ENCODE data around the gene LENG9.

The LENG9 gene

DNA sequence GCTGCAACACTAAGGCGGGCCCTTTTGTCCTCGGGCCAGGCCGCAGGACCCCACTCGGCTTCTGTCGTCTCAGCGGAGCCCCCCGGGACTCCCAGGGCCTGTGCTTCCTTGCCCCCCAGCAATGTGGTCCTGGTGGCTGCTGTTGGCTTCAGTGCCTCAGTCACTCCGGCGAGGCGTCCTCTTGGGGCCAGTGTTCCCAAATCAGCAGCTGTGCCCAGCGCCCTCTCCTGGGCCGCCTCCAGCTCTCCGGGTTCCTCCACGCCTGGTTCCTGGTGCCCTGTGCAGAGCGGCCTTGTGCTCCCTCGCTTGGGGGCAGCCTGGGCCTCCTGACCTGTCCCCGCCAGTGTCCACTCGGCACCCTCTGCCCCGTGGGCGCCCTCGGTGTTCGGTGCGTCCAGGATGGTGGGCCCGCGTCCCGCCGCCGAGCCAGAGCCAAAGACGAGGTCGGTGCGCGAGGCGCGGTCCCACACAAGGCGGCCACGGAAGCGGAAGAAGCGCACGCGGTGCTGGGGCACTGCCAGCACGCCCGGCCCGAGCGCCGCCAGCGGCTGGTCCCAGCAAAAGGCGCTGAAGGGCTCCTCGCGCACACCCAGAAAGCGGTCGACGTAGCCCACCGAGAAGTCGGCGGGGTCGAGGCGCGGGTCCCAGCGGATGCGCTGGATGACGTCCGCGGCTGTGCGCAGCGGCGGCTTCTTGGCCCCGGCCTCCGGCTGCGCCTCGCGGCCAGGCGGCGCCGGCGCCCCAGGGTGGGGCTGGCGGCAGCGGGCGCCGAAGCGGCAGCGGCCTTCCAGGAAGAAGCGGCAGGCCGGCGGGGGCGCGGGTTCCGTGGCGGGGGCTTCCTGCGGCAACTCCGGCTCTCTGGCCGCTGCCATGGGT lies 685 bp downstream of the LENG9 start:
- TF ChIP-seq, protein P1, sequence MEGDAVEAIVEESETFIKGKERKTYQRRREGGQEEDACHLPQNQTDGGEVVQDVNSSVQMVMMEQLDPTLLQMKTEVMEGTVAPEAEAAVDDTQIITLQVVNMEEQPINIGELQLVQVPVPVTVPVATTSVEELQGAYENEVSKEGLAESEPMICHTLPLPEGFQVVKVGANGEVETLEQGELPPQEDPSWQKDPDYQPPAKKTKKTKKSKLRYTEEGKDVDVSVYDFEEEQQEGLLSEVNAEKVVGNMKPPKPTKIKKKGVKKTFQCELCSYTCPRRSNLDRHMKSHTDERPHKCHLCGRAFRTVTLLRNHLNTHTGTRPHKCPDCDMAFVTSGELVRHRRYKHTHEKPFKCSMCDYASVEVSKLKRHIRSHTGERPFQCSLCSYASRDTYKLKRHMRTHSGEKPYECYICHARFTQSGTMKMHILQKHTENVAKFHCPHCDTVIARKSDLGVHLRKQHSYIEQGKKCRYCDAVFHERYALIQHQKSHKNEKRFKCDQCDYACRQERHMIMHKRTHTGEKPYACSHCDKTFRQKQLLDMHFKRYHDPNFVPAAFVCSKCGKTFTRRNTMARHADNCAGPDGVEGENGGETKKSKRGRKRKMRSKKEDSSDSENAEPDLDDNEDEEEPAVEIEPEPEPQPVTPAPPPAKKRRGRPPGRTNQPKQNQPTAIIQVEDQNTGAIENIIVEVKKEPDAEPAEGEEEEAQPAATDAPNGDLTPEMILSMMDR (IDR thresholded peaks at IDR 0.05; ENCODE audit: extremely low read depth, missing control alignments): no peak
- peak; percentile 67 for DNase-seq (ENCODE audit: low spot score)

DNA sequence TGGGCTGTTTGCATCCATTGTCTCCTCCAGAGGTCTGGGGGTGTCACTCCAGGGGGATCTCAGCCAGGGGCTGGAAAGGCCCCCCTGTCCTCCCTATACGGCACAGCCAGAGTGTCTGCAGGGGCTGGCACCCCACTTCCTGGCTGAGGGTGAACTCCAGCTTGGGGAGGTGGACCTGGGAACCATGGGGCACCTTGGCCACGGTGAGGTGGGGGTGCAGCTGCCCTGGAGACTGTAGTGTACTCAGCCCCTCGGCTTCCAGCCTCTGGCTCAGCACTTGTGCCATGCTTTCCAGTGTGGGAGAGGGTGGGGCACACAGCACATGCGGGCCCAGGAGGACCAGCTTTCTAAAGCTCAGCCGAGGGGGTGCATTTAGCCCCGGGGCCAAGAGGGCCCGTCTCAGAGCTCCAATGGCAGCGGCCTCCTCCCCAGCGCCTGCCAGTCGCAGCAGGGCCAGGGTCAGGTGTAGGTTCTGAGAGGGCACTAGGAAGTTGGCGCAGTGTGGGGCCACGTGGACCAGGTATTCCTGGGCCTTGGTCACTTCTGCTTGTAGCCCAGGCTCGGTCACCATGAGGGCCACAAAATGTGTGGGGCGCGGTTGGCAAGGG lies 1.4 kb downstream of the LENG9 start:
- TF ChIP-seq, protein P1 (IDR thresholded peaks at IDR 0.05; ENCODE audit: extremely low read depth, missing control alignments): no peak
- DNase-seq (ENCODE audit: low spot score): no peak

DNA sequence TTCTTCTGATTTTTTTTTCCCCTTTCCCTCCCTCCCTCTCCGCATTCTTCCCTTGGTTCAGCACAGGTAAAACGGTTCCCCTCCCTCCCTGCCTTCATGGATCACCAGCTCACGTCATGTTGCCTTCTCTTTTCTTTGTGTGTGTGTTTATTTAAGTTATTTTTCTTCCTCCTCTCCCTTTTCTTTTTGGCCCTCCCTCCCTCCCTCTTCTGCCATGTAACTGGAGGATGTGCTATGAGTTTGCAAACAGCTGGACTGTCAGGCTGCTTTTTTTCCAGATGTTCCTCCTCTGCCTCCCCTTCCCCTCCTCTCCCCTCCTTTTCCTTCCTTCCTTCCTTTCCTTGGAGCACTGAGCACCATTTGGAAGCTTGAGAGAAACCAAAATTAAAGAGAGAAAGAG lies 2.0 kb downstream of the LENG9 start:
- TF ChIP-seq, protein P1 (IDR thresholded peaks at IDR 0.05; ENCODE audit: extremely low read depth, missing control alignments): no peak
- no peak for DNase-seq (ENCODE audit: low spot score)

DNA sequence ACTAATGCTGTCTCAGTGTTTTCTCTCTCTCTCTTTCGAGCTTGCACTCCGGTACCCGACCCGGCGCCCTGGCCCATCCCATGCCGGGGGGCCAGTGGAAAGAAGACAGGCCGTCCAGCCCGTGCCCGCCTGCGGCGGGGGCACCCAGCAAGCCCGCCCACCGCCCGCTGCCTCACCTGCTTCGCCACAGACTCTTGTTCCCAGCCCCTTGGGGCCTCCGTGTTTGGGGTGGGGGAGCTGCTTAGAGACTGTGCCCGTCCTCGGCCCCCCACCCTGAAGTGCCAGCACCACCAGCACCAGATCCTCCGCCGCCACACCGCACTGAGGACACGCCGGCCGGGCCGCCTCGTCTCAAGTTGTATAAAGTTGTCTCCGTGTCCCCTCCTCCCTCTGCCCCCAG lies 2.4 kb downstream of the LENG9 start:
- TF ChIP-seq, protein P1 (IDR thresholded peaks at IDR 0.05; ENCODE audit: extremely low read depth, missing control alignments): no peak
- DNase-seq (ENCODE audit: low spot score): no peak

DNA sequence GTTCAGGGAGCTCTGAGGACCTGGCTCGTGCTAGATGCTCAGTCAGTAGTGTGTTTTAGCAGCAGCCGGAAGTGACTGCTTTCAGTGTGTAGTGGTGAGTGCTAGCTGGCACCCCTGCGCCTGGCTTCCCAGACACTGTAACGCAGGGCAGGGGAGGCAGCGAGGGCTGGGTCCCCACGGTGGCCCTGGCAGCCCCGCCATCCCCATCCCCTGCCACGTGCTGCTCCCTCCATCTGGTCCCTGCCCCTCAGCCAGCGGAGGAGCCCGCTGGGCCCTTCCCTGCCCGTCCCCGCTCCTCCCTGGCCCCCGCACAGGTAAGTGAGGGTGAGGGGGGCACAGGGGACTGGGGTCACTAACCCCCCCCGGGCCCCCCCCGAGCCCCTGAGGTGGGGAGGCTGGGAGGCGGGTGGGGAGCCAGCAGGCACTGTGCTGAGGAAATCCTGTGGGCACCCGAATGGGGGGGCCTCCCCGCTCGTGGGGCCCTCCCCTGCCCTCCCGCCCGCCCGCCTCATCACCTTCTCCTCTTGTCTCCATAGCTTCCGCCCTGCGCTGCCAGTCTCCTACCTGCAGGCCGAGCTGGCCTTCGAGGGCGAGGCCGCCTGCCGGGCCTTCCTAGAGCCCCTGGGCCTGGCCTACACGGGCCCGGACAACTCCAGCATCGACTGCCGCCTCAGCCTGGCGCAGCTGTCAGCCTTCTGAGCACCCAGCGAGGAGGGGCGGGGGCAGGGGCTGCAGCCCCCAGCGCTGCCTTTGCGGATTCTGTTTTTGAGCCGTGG lies 3.2 kb downstream of the LENG9 start:
- no peak for DNase-seq (ENCODE audit: low spot score)
- TF ChIP-seq, protein P1 (IDR thresholded peaks at IDR 0.05; ENCODE audit: extremely low read depth, missing control alignments): no peak

DNA sequence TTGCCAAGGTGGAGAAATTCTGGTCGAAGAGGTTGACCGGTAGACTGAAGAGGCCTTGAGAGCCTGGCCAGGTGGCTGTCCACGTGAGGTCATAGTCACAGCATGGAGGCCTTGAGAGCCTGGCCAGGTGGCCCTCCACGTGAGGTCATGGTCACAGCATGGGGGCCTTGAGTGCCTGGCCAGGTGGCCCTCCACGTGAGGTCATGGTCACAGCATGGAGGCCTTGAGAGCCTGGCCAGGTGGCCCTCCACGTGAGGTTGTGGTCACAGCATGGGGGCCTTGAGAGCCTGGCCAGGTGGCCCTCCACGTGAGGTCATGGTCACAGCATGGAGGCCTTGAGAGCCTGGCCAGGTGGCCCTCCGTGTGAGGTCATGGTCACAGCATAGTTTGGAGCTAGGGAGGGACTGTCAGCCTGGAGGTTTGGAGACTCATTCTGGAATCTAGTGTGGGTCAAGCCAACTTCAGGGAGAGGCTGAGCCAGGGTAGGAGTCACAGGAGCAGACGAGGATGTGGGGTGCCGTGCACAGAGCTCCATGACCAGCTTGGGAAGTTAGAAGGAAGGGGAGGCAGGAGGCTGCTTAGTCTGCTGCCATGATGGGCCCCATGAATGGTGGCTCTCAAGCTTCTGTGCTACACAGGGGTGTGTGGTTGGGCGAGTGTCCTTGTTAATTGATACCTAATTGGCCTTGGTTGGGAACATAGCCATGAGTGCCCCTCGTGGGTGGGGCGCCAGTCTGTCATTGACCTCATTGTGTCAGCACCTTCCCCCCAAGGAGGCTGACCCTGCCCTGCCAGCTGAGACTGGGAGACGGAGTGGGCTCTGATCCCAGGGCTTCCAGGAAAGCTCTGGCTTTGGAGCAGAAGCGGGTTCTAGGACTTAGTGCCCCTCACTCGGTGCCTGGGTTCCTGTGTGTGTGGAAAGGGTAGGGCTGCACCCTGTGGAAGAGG lies 4.0 kb downstream of the LENG9 start:
- TF ChIP-seq, protein P1 (IDR thresholded peaks at IDR 0.05; ENCODE audit: extremely low read depth, missing control alignments): no peak
- no peak for DNase-seq (ENCODE audit: low spot score)

Data from GM20000 (cell line).